ENCODE data around the gene RTN4. TPM values are rescaled to one million over a fixed set of nuclear protein-coding genes. Genes with fewer than 3 reads are reported as not detected.

Gene RTN4
- total and polyA plus RNA-seq, 2 of the 4 experiments (the other 2 are of a cell fraction) = 77.8 to 588 TPM

- in situ Hi-C loops (cut with MboI; ENCODE audit: low sequenced_read_pairs) = no loop called here
- H3K18ac ChIP-seq (ENCODE audit: low read depth, low read length) = no peak overlapping the region
- H4K5ac ChIP-seq (ENCODE audit: low read depth, low read length) = no peak overlapping the region
- H3K9ac ChIP-seq (ENCODE audit: low read depth, low read length) = no peak overlapping the region
- no peaks in the 10 kb centered on the region for H3K27me3 ChIP-seq (ENCODE audit: control insufficient read depth, insufficient read depth, low read length)
- peaks cover 17% of the 10 kb centered on the region for H3K36me3 ChIP-seq (ENCODE audit: control insufficient read depth, insufficient read depth, low read length)
- peaks cover 9% of the 10 kb centered on the region for H3K4me1 ChIP-seq (ENCODE audit: control insufficient read depth, insufficient read depth, low read length)
- no peak overlapping the region for H2AK9ac ChIP-seq (replicated peaks; ENCODE audit: low read depth, low read length, poor library complexity)
- no TSS peak for BruUV-seq (replicated peaks)
- peak overlapping the region; percentile 64; the same call in 1 of the 2 replicates for H3K23ac ChIP-seq (ENCODE audit: low read depth, low read length)
- H2BK120ac ChIP-seq (ENCODE audit: low read depth, low read length) = no peak overlapping the region
- H4K8ac ChIP-seq (ENCODE audit: low read depth in 2 of 2, low read length in 2 of 2) = no peak overlapping the region
- dilution Hi-C loops (cut with HindIII; ENCODE audit: low sequenced_read_pairs, unreplicated experiment) = no loop called here
- no peak for TF ChIP-seq SMC3 (IDR thresholded peaks at IDR 0.05; ENCODE audit: low read depth, low read length)
- TF ChIP-seq MXI1 (IDR thresholded peaks at IDR 0.05; ENCODE audit: borderline replicate concordance, low read depth, low read length) = no peak
- TF ChIP-seq ELK1 (IDR thresholded peaks at IDR 0.05; ENCODE audit: borderline replicate concordance, low read depth, low read length) = no peak
- TF ChIP-seq CEBPB (IDR thresholded peaks at IDR 0.05; ENCODE audit: low read depth, low read length) = no peak
- TF ChIP-seq RAD21 (IDR thresholded peaks at IDR 0.05; ENCODE audit: low read length) = no peak
- no peak for TF ChIP-seq CTCF (conservative IDR thresholded peaks at IDR 0.05; ENCODE audit: low read depth, low read length)
- TF ChIP-seq FOS (IDR thresholded peaks at IDR 0.05; ENCODE audit: low read depth, low read length) = no peak
- TF ChIP-seq CHD1 (IDR thresholded peaks at IDR 0.05; ENCODE audit: low read depth, low read length) = no peak
- TF ChIP-seq RFX5 (IDR thresholded peaks at IDR 0.05; ENCODE audit: low read depth, low read length) = no peak
- no peak for TF ChIP-seq RCOR1 (IDR thresholded peaks at IDR 0.05; ENCODE audit: insufficient replicate concordance, low read length)
- TF ChIP-seq, protein P1, sequence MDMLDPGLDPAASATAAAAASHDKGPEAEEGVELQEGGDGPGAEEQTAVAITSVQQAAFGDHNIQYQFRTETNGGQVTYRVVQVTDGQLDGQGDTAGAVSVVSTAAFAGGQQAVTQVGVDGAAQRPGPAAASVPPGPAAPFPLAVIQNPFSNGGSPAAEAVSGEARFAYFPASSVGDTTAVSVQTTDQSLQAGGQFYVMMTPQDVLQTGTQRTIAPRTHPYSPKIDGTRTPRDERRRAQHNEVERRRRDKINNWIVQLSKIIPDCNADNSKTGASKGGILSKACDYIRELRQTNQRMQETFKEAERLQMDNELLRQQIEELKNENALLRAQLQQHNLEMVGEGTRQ (IDR thresholded peaks at IDR 0.05; ENCODE audit: low read depth, low read length) = no peak
- TF ChIP-seq MAFK (IDR thresholded peaks at IDR 0.05; ENCODE audit: low read depth, low read length) = no peak
- no peak for TF ChIP-seq NFE2L2 (IDR thresholded peaks at IDR 0.05; ENCODE audit: low read depth, low read length)
- TF ChIP-seq POLR2A (IDR thresholded peaks at IDR 0.05; ENCODE audit: low read depth, low read length) = no peak
- no peak for TF ChIP-seq MAZ (IDR thresholded peaks at IDR 0.05; ENCODE audit: borderline replicate concordance, low read depth, low read length)
- TF ChIP-seq BHLHE40 (IDR thresholded peaks at IDR 0.05; ENCODE audit: low read depth, low read length) = no peak
- H3K79me1 ChIP-seq (ENCODE audit: low read depth in 1 of 2, low read length in 2 of 2) = peaks cover 3 to 55% of the 10 kb centered on the region in 2 experiments; a peak in 2 of 4 replicates
- DNase-seq (peak; percentile 57), ATAC-seq (ENCODE audit: low read depth) (peak; percentile 21; the same call in 1 of the 2 replicates)
- no peak overlapping the region for H3K27ac ChIP-seq (ENCODE audit: insufficient read depth, low read length)
- ChIA-PET POLR2A (ENCODE audit: unreplicated experiment) (no interaction called here), CTCF (no interaction called here)
- no peak overlapping the region for H2BK20ac ChIP-seq (ENCODE audit: low read depth, low read length)
- 20% methylated on average over 1 of the region's 3 CpGs; no CpG with 5 or more reads in 1 of the 2 experiments for WGBS, 2 experiments (ENCODE audit: extremely low coverage in 2 of 2, insufficient read length in 1 of 2)
- no peak overlapping the region for H2AFZ ChIP-seq (replicated peaks; ENCODE audit: low read length, poor library complexity)
- no peak overlapping the region for H4K91ac ChIP-seq (ENCODE audit: insufficient read depth, low read depth, low read length)
- no peak overlapping the region for H3K4ac ChIP-seq (ENCODE audit: low read depth, low read length)
- no peak overlapping the region for H2BK5ac ChIP-seq (ENCODE audit: low read depth, low read length, poor library complexity, severe bottlenecking)
- H3K56ac ChIP-seq (ENCODE audit: extremely low read depth, insufficient read depth, low read length) = no peak overlapping the region
- no peak overlapping the region for H3K4me2 ChIP-seq (ENCODE audit: low read depth, low read length)
- intact Hi-C loops (cut with micrococcal nuclease) = loop anchor here (5.0 to 10.0 kb wide), 2 partner anchors 61 to 261 kb away; partner anchors contain the start of gene EML6
- H3K9me1 ChIP-seq (ENCODE audit: insufficient read depth, low read length) = peaks cover 8% of the 10 kb centered on the region
- H3K4me3 ChIP-seq (ENCODE audit: insufficient read depth, low read depth, low read length) = no peak overlapping the region
- H2AK5ac ChIP-seq (ENCODE audit: low read depth, low read length) = no peak overlapping the region
- peaks cover 97% of the 10 kb centered on the region for H4K20me1 ChIP-seq (ENCODE audit: insufficient read depth, low read length)
- no peak overlapping the region for H3K14ac ChIP-seq (replicated peaks; ENCODE audit: low read depth, low read length)
- H2BK15ac ChIP-seq (ENCODE audit: low read depth, low read length) = no peak overlapping the region
- H3K9me3 ChIP-seq (ENCODE audit: control insufficient read depth, insufficient read depth, low read length) = no peaks in the 10 kb centered on the region
Observed at GRCh38 chr2:54986264-54986663, 64.0 kb downstream of the RTN4 start.
